Stimulated activated memory B cell treated with anti-CD40 and anti-IgM and Interleukin-4, amounts not matched to agents 10 μg/mL and 1 μg/mL and 100 μg/mL, for 72 hours (primary cell): ENCODE results near the gene BANF2.

Source experiments
- ATAC-seq: fragments of 150-1000 bp; cut with Tn5 transposase; 2 replicates; pipeline ENCODE4 v1.10.0; 2021
- H3K27ac Mint-ChIP-seq: one replicate; pipeline ENCODE4 v1.8.0; 2022; ENCODE audit warnings: mild to moderate bottlenecking, mixed read lengths
- H3K27me3 Mint-ChIP-seq: one replicate; pipeline ENCODE4 v1.8.0; 2022; ENCODE audit warnings: mixed read lengths
- H3K36me3 Mint-ChIP-seq: one replicate; pipeline ENCODE4 v1.8.0; 2022; ENCODE audit warnings: mixed read lengths
- H3K4me1 Mint-ChIP-seq: one replicate; pipeline ENCODE4 v1.8.0; 2022; ENCODE audit warnings: mixed read lengths
- H3K4me3 Mint-ChIP-seq: one replicate; pipeline ENCODE4 v1.8.0; 2022; ENCODE audit warnings: mild to moderate bottlenecking, moderate library complexity, mixed read lengths
- H3K9me3 Mint-ChIP-seq: one replicate; pipeline ENCODE4 v1.8.0; 2022; ENCODE audit warnings: mixed read lengths

Gene BANF2

DNA sequence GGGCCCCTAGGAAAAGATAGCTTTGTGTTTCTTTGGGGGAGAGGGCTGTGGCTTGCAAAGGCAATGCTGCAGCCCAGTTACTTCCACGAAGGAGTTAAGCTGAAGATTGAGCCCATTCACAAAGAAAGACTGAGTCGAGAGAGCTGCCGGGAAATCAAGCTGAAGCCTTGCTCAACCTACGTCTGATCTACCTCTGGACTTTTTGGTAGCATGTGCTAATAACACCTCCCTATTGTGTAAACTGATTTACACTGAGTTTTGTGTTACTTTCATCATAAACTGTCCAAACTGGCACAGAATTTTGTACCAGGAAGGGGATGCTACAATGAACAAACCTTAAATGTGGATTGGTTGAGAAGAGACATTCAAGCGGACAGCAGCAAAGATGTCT, 23.5 kb downstream of the BANF2 start:
- Mint-ChIP-seq H3K36me3 (no peaks in the 10 kb centered on the region), H3K4me3 (no peak overlapping the region), H3K4me1 (no peaks in the 10 kb centered on the region), H3K27me3 (peaks cover 40% of the 10 kb centered on the region), H3K27ac (no peak overlapping the region), H3K9me3 (no peaks in the 10 kb centered on the region)
- ATAC-seq = no peak

DNA sequence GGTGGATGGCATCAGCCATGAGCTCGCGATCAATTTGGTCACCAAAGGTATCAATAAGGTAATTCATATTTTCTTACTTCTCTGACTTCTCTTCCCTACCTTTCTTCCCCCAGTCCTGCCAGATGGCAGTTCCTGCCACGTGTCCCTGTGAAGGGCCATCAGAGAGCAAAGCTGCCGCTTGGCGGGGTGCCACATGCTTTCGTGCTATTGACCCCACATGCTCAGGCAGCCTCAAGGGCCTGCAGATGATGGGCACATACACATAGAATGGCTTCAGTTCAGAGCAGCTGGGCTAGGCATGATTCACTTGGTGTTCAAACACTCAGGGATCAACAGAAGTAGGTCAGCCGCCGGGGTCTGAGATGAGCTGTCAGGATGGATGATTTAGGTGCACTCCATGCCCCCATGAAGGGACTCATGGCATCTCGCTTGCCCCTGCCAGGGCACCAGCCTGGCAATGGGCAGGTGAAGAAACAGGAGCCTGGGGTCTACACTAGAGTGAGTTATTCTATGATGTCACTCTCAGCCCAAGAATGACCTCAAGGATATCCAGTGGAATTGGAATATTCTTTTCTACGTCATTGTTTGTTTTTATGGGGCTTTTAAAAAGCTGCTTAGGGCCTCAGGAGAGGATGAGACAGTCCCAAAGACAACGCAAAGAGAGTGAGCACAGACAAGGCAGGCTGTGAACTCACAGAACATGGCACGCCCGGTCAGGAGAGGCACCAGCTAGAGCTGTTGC, 25.5 kb downstream of the BANF2 start:
- H3K9me3 Mint-ChIP-seq = no peaks in the 10 kb centered on the region
- no peaks in the 10 kb centered on the region for H3K36me3 Mint-ChIP-seq
- H3K4me3 Mint-ChIP-seq = no peak overlapping the region
- ATAC-seq = no peak
- peaks cover 47% of the 10 kb centered on the region for H3K27me3 Mint-ChIP-seq
- no peak overlapping the region for H3K27ac Mint-ChIP-seq
- H3K4me1 Mint-ChIP-seq = no peaks in the 10 kb centered on the region

DNA sequence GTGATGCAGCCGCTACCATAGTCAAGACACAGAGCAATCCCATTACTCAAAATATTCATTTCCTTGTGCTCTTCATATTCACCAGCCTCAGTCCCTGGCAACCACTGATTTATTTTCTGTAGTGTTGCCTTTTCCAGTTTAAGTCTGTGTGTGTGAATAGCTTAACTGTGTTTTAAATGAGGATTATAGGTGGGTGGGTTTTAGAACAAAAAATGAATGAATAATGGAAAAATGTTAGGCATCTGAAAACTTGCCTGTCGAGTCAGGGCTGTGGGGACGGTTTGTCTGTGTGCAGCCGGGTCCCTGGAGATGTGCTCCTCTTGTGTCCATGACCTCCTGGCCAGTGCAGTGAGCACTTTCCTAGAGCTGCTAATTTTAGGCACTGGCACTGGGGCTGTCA, 27.1 kb downstream of the BANF2 start:
- ATAC-seq = no peak
- H3K27me3 Mint-ChIP-seq = peaks cover 55% of the 10 kb centered on the region

DNA sequence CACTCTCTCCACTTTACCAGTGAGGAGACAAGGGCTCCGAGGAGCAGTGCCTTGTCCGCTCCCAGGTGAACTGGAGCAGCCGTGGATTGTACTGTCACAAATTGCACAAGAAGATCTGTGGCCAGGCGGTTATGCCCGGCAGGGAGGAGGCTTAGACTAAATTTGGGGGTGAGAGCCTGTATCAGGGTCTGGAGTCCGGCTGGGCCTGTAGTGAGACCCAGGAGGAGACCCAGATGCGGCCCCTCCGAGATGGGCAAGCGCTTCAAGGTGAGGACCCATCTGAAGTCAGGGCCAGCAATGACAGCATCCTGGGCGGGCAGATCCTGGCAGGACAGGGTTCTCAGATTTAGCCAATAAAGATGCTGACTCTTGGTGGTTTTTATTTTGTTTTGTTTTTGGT, 27.6 kb downstream of the BANF2 start:
- H3K27ac Mint-ChIP-seq = no peak overlapping the region
- H3K36me3 Mint-ChIP-seq = no peaks in the 10 kb centered on the region
- H3K4me3 Mint-ChIP-seq = no peak overlapping the region
- H3K27me3 Mint-ChIP-seq = peaks cover 50% of the 10 kb centered on the region
- no peaks in the 10 kb centered on the region for H3K9me3 Mint-ChIP-seq
- no peak for ATAC-seq
- H3K4me1 Mint-ChIP-seq = no peaks in the 10 kb centered on the region

More for the DNA sequence above, 27.1 kb downstream of the BANF2 start:
- no peaks in the 10 kb centered on the region for H3K4me1 Mint-ChIP-seq
- no peak overlapping the region for H3K4me3 Mint-ChIP-seq
- no peaks in the 10 kb centered on the region for H3K9me3 Mint-ChIP-seq
- no peaks in the 10 kb centered on the region for H3K36me3 Mint-ChIP-seq
- no peak overlapping the region for H3K27ac Mint-ChIP-seq

DNA sequence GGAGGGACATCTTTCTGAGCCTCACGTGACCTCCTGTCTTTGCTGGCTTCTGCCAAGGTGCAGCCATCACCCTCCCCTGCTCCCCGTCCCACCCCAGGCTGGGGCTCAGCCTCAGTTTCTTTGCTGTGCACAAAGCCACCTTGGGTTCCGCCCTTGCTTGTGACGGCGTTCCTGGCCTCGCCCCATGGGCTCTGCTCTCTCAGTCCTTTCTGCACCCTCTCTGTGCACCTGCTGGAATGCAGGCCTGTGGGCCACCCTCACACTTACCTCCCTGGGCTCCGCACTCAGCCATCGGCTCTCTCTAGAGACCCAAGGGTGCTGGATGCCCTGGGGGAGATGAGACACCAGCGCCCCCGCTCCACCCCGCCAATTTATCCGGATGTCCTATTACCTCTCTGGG, 28.3 kb downstream of the BANF2 start:
- Mint-ChIP-seq H3K4me3 (no peak overlapping the region), H3K27me3 (peaks cover 43% of the 10 kb centered on the region), H3K9me3 (no peaks in the 10 kb centered on the region), H3K4me1 (no peaks in the 10 kb centered on the region), H3K36me3 (no peaks in the 10 kb centered on the region), H3K27ac (no peak overlapping the region)
- ATAC-seq = no peak

DNA sequence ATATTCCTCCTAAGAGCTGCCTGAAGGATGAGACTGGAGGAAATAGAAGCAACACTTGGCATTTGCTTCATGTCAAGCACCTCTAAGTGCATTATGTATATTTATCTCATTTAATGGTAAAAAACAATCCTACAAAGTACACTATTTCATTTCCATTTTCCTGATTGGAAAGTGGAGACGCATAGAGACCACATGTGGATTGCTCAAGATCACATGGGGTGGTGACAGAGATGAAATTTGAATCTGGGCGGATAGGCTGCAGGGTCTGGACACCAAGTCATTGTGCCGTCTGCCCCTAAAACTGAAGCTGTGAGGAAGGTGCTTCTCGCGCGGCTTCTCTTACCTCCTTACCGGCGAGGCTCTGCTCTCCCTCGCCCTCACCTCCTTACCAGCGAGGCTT, 30.3 kb downstream of the BANF2 start:
- Mint-ChIP-seq H3K9me3 (no peaks in the 10 kb centered on the region), H3K27me3 (peaks cover 38% of the 10 kb centered on the region), H3K4me3 (no peak overlapping the region), H3K4me1 (no peaks in the 10 kb centered on the region), H3K27ac (no peak overlapping the region), H3K36me3 (no peaks in the 10 kb centered on the region)
- ATAC-seq = no peak

DNA sequence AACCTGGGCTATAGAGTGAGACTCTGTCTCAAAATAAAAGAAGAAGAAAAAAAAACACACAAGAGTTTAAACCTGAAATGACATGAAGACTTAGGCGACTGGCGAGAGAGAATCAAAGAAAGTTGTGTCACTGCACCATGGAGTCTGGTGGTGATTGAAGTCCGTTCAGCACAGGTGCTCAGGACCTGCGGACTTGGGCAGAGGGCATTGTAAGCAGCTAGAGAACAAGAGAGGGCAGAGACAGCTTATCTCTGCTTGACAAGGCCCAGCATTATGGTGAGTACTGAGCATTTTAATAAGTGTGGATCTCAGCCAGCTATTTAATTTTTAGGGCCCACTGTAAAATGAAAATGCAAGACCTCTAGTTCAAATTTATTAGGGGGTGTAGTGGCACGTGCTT, 31.5 kb downstream of the BANF2 start:
- no peak for ATAC-seq
- no peak overlapping the region for H3K27ac Mint-ChIP-seq
- H3K4me3 Mint-ChIP-seq = no peak overlapping the region
- peaks cover 38% of the 10 kb centered on the region for H3K27me3 Mint-ChIP-seq
- no peaks in the 10 kb centered on the region for H3K36me3 Mint-ChIP-seq
- H3K9me3 Mint-ChIP-seq = peaks cover 2% of the 10 kb centered on the region
- no peaks in the 10 kb centered on the region for H3K4me1 Mint-ChIP-seq

DNA sequence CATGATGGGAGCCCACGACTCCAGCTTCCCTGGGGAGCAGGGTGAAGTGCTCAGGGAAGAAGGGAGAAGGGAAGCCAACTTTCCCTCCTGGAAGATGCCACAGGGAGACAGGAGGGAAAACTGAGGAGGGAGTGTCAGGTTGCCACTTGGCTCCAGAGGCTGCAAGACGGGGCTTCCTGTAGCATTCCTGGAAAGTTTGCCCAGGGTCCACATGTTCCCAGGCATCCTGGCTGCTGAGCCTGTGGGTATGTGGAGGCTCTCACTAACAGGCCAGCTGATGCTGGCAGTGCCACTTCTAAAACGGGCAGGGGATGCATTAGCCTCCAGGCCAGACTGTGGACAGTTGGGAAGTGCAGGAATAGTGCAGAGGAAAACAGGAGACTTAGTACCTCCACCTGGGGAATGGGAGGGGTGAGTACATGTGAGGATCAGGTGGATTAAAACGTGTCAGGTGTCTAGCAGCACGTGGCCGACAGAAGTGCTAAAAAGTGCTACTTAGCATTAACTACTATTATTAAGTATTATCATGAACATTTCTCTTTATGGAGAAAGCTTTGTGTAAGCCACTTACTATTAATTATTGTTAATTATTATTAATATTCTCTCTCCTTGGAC, 33.2 kb downstream of the BANF2 start:
- H3K27me3 Mint-ChIP-seq = peaks cover 37% of the 10 kb centered on the region
- no peaks in the 10 kb centered on the region for H3K4me1 Mint-ChIP-seq
- no peak overlapping the region for H3K4me3 Mint-ChIP-seq
- no peak overlapping the region for H3K27ac Mint-ChIP-seq
- peaks cover 9% of the 10 kb centered on the region for H3K9me3 Mint-ChIP-seq
- no peak for ATAC-seq
- no peaks in the 10 kb centered on the region for H3K36me3 Mint-ChIP-seq

DNA sequence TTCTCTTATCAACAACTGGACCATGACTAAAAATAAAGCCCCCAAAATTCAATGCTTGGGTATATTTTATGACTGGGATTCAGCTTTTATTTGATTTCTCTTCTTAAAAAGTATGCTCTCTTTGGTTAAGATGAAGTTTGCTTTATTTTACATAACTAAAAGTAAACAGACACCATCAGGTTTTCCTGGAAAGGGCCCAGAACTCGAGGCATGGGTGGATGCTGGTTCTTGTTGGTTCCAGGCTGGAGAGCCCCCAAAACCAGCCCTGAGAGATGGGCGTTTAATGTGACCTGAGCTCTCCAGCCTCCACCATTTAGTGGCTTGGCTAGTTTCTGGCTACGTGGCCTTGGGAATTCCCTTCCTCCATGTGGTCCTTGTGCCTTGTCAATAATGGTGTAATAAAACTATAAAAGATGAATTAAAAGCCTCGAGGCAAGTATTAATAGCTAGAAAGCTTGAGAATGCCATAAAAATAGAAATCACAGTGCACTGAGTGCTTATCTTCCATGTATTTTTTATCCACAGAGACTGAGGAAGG, 34.1 kb downstream of the BANF2 start:
- H3K27ac Mint-ChIP-seq = no peak overlapping the region
- no peaks in the 10 kb centered on the region for H3K4me1 Mint-ChIP-seq
- no peak overlapping the region for H3K4me3 Mint-ChIP-seq
- no peaks in the 10 kb centered on the region for H3K36me3 Mint-ChIP-seq
- H3K27me3 Mint-ChIP-seq = peaks cover 28% of the 10 kb centered on the region
- H3K9me3 Mint-ChIP-seq = peaks cover 12% of the 10 kb centered on the region
- no peak for ATAC-seq

DNA sequence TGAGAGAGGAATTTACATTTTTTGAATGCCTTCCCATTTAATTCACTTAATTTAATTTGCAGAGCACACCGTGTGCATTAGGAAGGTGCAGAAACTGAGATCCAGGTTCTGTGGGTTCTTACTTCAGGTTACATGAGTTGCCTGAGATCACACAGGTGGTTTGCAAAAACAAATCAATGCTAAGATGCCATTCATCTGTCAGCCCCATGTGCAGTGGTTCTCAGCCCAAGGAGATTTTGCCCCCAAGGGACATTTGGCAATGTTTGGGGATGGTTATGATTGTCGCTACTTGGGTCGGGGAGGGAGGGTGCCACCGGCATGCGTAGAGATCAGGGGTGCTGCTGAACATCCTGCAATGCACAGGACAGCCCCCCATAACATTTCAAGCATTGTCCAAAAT, 34.6 kb downstream of the BANF2 start:
- Mint-ChIP-seq H3K27me3 (peaks cover 24% of the 10 kb centered on the region), H3K4me1 (no peaks in the 10 kb centered on the region), H3K4me3 (no peak overlapping the region), H3K9me3 (peaks cover 12% of the 10 kb centered on the region), H3K27ac (no peak overlapping the region), H3K36me3 (no peaks in the 10 kb centered on the region)
- ATAC-seq = no peak

DNA sequence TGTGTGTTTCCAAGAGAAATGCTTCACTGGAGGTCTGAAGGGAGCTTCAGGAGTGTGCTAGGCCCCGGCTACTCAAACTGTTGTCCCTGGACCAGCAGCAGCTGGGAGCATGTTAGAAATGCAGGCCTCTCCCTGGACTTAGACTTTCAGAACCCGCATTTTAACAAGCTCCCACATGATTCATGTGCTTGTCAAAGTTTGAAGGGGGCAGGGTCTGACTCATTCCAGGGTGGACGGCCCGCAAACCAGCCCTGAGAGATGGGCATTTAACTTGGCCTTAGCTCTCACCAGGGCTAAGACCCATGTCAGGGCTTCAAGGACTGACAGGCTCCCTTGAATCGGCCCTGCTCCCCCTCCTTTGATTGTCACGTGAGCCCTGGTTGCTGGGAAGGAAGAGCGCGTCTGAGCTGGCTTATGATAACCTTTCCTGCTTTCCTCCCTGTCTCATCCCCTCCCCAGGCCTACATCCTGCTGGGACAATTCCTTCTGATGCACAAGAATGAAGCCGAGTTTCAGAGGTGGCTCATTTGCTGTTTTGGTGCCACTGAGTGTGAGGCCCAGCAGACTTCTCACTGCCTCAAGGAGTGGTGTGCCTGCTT, 35.5 kb downstream of the BANF2 start:
- Mint-ChIP-seq H3K27me3 (peaks cover 15% of the 10 kb centered on the region), H3K36me3 (no peaks in the 10 kb centered on the region), H3K4me1 (no peaks in the 10 kb centered on the region), H3K9me3 (peaks cover 12% of the 10 kb centered on the region), H3K4me3 (no peak overlapping the region), H3K27ac (no peak overlapping the region)
- ATAC-seq = no peak

DNA sequence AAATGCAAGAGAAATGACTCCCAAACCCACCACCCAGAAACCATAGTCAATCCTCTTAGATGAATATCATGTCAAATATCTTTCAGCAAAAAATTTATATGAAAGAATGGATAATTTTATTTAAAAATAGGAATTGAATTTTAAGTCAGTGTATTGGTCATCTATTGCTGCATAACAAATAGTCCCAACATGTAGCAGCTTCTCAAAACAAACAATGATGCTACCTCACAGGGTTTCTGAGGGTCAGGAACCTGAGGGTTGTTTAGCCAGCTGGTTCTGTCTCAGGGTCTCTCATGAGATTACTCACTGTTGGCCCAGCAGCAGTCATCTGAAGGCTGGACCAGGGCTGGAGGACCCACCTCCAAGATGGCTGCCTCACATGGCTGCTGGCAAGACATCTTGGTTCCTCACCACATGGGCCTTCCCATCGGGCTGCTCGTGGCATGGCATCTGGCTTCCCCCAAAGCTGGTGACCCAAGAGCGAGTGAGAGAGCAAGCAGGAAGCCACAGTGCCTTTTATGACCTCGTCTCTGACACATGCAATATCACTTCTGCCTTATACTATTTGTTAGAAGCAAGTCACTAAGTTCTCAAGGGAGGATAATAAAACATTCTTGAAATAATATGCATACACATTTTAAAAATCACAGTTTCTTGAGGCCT, 36.3 kb downstream of the BANF2 start:
- no peaks in the 10 kb centered on the region for H3K4me1 Mint-ChIP-seq
- H3K27me3 Mint-ChIP-seq = peaks cover 7% of the 10 kb centered on the region
- peaks cover 12% of the 10 kb centered on the region for H3K9me3 Mint-ChIP-seq
- no peak overlapping the region for H3K27ac Mint-ChIP-seq
- no peaks in the 10 kb centered on the region for H3K36me3 Mint-ChIP-seq
- no peak for ATAC-seq
- H3K4me3 Mint-ChIP-seq = no peak overlapping the region

DNA sequence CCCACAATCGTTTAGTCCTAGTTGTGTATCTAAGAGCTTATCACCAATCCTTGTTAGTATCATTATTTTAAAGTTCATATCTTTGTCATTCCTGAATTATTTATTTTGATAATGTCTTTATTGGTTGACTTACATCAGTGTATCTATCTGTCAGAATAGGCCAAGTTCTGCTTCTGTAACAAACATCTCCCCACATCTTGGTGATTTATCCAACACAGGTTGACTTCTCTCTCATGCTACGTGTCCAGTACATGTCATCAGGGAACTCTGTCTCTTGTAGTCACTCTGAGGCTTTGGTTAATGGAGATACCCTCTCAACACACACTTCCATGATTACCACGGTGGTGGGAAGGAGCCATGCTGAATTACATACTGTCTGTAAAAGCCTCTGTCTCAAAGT, 38.4 kb downstream of the BANF2 start:
- Mint-ChIP-seq H3K4me3 (no peak overlapping the region), H3K27ac (no peak overlapping the region), H3K4me1 (no peaks in the 10 kb centered on the region), H3K9me3 (peaks cover 12% of the 10 kb centered on the region), H3K27me3 (peaks cover 9% of the 10 kb centered on the region), H3K36me3 (no peaks in the 10 kb centered on the region)
- no peak for ATAC-seq

DNA sequence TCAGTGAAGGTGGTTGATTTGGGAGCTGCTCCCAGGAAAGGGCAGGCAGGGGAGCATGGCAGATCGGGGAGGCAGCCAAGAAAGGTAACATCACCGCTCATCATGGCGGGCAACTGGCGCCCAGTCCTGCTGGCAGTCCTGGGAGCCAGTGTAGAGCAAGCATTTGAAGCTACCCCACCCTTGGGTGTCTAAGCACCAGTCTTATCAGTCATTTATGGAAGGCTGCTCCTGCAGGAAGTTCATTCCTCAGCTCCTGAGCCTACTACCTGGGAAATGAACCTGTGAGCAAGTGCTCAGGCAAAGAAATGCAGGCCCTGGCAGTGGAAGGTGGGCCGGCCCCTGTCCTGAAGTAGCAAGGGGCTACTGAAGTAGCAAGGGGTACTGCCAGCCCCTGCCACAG, 41.5 kb downstream of the BANF2 start:
- H3K27ac Mint-ChIP-seq = no peak overlapping the region
- H3K9me3 Mint-ChIP-seq = peaks cover 10% of the 10 kb centered on the region
- H3K27me3 Mint-ChIP-seq = peaks cover 9% of the 10 kb centered on the region
- no peaks in the 10 kb centered on the region for H3K4me1 Mint-ChIP-seq
- no peak for ATAC-seq
- no peak overlapping the region for H3K4me3 Mint-ChIP-seq
- H3K36me3 Mint-ChIP-seq = no peaks in the 10 kb centered on the region

DNA sequence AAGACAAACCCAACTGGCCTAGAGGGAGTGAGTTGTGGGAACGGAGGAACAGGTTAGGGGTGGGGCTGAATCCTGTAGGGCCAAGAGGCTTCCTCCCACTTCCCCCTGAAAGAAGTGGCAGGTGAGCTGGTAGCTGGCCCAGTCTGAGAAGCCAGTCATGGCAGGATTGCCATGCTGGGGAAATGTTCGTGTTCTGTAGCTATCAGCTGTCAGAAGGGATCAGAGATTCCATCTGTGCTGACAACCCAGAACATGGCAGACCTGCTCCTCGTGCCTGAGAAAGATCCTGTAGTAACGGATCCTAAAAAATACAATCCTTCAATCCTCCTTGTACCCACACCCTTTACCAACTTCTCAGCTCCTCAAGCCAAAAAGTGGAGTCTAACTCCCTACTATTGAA, 43.0 kb downstream of the BANF2 start:
- H3K4me1 Mint-ChIP-seq = peaks cover 5% of the 10 kb centered on the region
- ATAC-seq = no peak
- H3K4me3 Mint-ChIP-seq = no peak overlapping the region
- peaks cover 9% of the 10 kb centered on the region for H3K27me3 Mint-ChIP-seq
- H3K9me3 Mint-ChIP-seq = peaks cover 3% of the 10 kb centered on the region
- no peaks in the 10 kb centered on the region for H3K36me3 Mint-ChIP-seq
- no peak overlapping the region for H3K27ac Mint-ChIP-seq
